ENCODE data around the gene TAS1R3.

The TAS1R3 gene

GRCh38 chr1:1285102-1285571 is 45.9 kb upstream of the TAS1R3 start:
- no peak for TF ChIP-seq CTCF (IDR thresholded peaks at IDR 0.05; ENCODE audit: low read depth, low read length, missing control alignments)
- H3K4me3 ChIP-seq (ENCODE audit: low read depth, low read length), result no peak overlapping the region
- DNase-seq (ENCODE audit: low read depth), result no peak
- in situ Hi-C loops (cut with HindIII; ENCODE audit: low sequenced_read_pairs), result loop anchor here (25.0 kb wide), 1 partner anchor 148 kb away; no protein-coding TSS in a partner anchor

- H3K4me3 ChIP-seq (ENCODE audit: low read depth, low read length), result no peak overlapping the region
- TF ChIP-seq CTCF (IDR thresholded peaks at IDR 0.05; ENCODE audit: low read depth, low read length, missing control alignments), result no peak
- in situ Hi-C loops (cut with HindIII; ENCODE audit: low sequenced_read_pairs), result loop anchor here (25.0 kb wide), 1 partner anchor 148 kb away; no protein-coding TSS in a partner anchor
- DNase-seq (ENCODE audit: low read depth), result no peak
Observed at GRCh38 chr1:1285611-1286311, 45.3 kb upstream of the TAS1R3 start.

- TF ChIP-seq CTCF (IDR thresholded peaks at IDR 0.05; ENCODE audit: low read depth, low read length, missing control alignments), result no peak
- in situ Hi-C loops (cut with HindIII; ENCODE audit: low sequenced_read_pairs), result loop anchor here (25.0 kb wide), 1 partner anchor 149 kb away; no protein-coding TSS in a partner anchor
- no peak overlapping the region for H3K4me3 ChIP-seq (ENCODE audit: low read depth, low read length)
- DNase-seq (ENCODE audit: low read depth), result no peak
Observed at GRCh38 chr1:1286313-1287261, 44.5 kb upstream of the TAS1R3 start.

- no peak for DNase-seq (ENCODE audit: low read depth)
- no peak overlapping the region for H3K4me3 ChIP-seq (ENCODE audit: low read depth, low read length)
- in situ Hi-C loops (cut with HindIII; ENCODE audit: low sequenced_read_pairs), result loop anchor here (25.0 kb wide), 1 partner anchor 150 kb away; no protein-coding TSS in a partner anchor
- TF ChIP-seq CTCF (IDR thresholded peaks at IDR 0.05; ENCODE audit: low read depth, low read length, missing control alignments), result no peak
Observed at GRCh38 chr1:1287288-1288110, 43.6 kb upstream of the TAS1R3 start.

- TF ChIP-seq CTCF (IDR thresholded peaks at IDR 0.05; ENCODE audit: low read depth, low read length, missing control alignments), result peak; percentile 65
- no peak overlapping the region for H3K4me3 ChIP-seq (ENCODE audit: low read depth, low read length)
- in situ Hi-C loops (cut with HindIII; ENCODE audit: low sequenced_read_pairs), result loop anchor here (25.0 kb wide), 1 partner anchor 153 kb away; no protein-coding TSS in a partner anchor
- peak; percentile 5 for DNase-seq (ENCODE audit: low read depth)
Observed at GRCh38 chr1:1290238-1290731, 40.8 kb upstream of the TAS1R3 start.
